ENCODE measurements around the gene NR6A1.

Gene NR6A1

GRCh38 chr9:124803911-124804310, 32.8 kb upstream of the NR6A1 start:
- H3K4me3 ChIP-seq (ENCODE audit: low read depth, low read length): no peak overlapping the region
- DNase-seq (ENCODE audit: low read depth): no peak
- no peak for TF ChIP-seq CTCF (IDR thresholded peaks at IDR 0.05; ENCODE audit: control insufficient read depth, extremely low read depth, insufficient read depth)

- no peak for TF ChIP-seq CTCF (IDR thresholded peaks at IDR 0.05; ENCODE audit: control insufficient read depth, extremely low read depth, insufficient read depth)
- H3K4me3 ChIP-seq (ENCODE audit: low read depth, low read length): no peak overlapping the region
- DNase-seq (ENCODE audit: low read depth): no peak
Observed at GRCh38 chr9:124802426-124802825, 31.3 kb upstream of the NR6A1 start.

GRCh38 chr9:124801356-124801755, 30.2 kb upstream of the NR6A1 start:
- TF ChIP-seq CTCF (IDR thresholded peaks at IDR 0.05; ENCODE audit: control insufficient read depth, extremely low read depth, insufficient read depth): no peak
- DNase-seq (ENCODE audit: low read depth): no peak
- H3K4me3 ChIP-seq (ENCODE audit: low read depth, low read length): no peak overlapping the region

GRCh38 chr9:124800306-124801259, 29.5 kb upstream of the NR6A1 start:
- no peak overlapping the region for H3K4me3 ChIP-seq (ENCODE audit: low read depth, low read length)
- no peak for TF ChIP-seq CTCF (IDR thresholded peaks at IDR 0.05; ENCODE audit: control insufficient read depth, extremely low read depth, insufficient read depth)
- DNase-seq (ENCODE audit: low read depth): peak; percentile 2

- H3K4me3 ChIP-seq (ENCODE audit: low read depth, low read length): no peak overlapping the region
- no peak for DNase-seq (ENCODE audit: low read depth)
- no peak for TF ChIP-seq CTCF (IDR thresholded peaks at IDR 0.05; ENCODE audit: control insufficient read depth, extremely low read depth, insufficient read depth)
Observed at GRCh38 chr9:124799274-124800006, 28.3 kb upstream of the NR6A1 start.

- DNase-seq (ENCODE audit: low read depth): no peak
- TF ChIP-seq CTCF (IDR thresholded peaks at IDR 0.05; ENCODE audit: control insufficient read depth, extremely low read depth, insufficient read depth): no peak
Observed at GRCh38 chr9:124797343-124798103, 26.4 kb upstream of the NR6A1 start.

More at GRCh38 chr9:124797343-124798103, 26.4 kb upstream of the NR6A1 start:
- no peak overlapping the region for H3K4me3 ChIP-seq (ENCODE audit: low read depth, low read length)

All from LNCaP clone FGC (cell line).